NOMO-1 (cell line): ENCODE measurements around the gene SIMC1.
"Not testable (repeated sequence)": the region's sequence is repeated elsewhere in the genome, so short reads cannot be mapped to it uniquely, and the experiment has no call there.

Experiments used
- DNase-seq, 2 experiments: peaks; one replicate each; lab custom pipeline; 2025; ENCODE audit not compliant: unreplicated experiment in 2 of 2; lab: John Stamatoyannopoulos, UW

Gene SIMC1

DNA sequence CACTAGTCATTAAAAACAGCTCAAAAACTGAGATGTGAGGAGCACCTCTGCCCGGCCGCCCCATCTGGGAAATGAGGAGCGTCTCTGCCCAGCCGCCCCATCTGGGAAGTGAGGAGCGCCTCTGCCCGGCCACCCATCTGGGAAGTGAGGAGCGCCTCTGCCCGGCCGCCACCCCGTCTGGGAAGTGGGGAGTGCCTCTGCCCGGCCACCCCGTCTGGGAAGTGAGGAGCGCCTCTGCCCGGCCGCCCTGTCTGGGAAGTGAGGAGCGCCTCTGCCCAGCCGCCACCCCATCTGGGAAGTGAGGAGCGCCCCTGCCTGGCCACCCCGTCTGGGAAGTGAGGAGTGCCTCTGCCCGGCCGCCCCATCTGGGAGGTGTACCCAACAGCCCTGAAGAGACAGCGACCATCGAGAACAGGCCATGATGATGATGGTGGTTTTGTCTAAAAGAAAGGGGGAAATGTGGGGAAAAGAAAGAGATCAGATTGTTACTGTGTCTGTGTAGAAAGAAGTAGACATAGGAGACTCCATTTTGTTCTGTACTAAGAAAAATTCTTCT, 23.7 kb upstream of the SIMC1 start:
- DNase-seq = not testable (repeated sequence)

- not testable (repeated sequence) for DNase-seq
Observed at GRCh38 chr5:176216393-176216916, 21.8 kb upstream of the SIMC1 start.

- not testable (repeated sequence) for DNase-seq
Observed at GRCh38 chr5:176217188-176217729, 21.0 kb upstream of the SIMC1 start.

- DNase-seq = not testable (repeated sequence)
Observed at GRCh38 chr5:176217764-176218163, 20.5 kb upstream of the SIMC1 start.

- DNase-seq = not testable (repeated sequence)
Observed at GRCh38 chr5:176222006-176222405, 16.2 kb upstream of the SIMC1 start.

DNA sequence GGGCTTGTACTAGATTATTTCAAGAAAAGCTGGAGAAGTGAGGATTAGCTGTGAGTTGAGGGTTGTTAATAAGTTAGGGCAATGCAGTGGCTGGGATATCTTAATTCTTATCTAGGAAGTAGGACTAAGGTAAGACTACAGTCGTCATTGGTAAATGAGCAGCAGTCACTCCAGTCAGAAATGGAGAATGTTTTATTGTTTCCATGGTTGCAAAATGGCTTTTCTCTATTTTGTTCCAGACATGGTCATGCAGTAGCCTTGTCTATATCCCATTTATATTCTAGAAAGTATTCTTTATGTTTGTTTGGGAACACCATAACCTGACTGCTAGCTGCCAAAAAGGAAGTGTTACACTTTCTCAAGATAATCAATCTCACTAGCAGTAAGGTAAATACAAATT, 9.9 kb upstream of the SIMC1 start:
- DNase-seq = not testable (repeated sequence)

DNA sequence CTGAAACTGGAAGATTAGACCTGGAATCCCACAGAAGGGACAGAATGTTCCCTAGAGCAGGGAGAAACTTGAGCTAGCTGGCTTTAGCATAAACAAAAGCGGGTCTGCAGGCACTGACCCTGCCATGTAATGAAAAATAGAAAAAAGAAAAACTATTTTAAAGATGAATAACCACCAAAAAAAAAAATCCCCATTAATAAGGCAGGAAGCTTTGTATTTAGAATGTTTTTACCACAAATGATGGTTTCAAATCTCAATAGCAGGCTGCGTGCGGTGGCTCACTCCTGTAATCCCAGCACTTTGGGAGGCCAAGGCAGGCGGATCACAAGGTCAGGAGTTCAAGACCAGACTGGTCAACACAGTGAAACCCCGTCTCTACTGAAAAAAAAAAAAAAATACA, 5.0 kb upstream of the SIMC1 start:
- DNase-seq = not testable (repeated sequence)

- peak; percentile 13 to 44 for DNase-seq
Observed at GRCh38 chr5:176235155-176235554, 3.1 kb upstream of the SIMC1 start.

DNA sequence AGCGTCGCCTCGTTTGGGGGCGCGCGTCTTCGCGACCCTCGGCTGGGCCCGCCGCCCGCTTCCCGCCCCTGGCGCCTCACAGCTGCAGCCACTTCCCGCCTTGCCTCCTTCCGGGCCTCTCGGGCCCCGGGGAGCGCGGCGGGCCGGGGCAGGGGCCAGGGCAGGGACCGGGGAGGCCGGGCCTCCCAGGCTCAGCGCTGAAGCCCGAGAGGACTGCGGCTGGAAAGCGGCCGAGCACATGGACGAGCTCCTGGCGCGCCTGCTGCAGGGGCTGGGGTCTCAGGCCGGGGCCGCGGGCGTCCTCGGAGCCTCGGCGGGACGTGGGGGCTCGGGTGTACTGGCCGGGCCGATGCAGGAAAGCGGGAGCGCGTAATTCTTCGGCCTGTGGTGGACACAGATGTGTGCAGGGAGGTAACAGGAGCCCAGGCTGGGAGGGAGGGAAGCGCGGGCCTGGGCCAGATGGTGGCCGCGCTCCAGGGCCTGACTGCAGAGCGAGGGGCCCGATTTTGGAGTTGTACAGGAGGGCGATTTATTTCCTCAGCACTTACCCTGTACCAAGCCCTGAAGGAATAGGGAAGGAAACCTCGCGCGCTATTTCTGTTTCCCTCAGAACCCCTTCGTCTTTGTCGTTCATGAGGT, 540 bp downstream of the SIMC1 start:
- DNase-seq = not testable (repeated sequence)

DNA sequence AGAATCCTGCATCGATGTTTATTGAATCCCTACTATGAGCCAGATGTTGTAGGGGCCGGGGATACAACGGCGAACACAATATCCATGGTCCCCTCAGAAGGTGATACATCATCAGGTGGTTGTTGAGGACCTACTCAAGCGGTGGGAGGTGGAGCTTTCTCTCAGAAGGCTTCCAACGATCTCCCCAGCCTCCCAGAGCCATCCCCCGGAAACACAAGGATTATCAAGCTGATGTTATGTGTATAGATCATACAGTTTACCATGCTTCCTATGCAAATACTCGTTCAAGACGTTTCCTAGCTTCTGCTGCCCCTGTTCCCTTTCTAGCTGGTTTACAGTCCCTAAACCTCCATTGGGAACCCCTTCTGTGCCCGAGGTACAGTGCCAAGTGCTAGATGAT, 1.1 kb downstream of the SIMC1 start:
- not testable (repeated sequence) for DNase-seq

DNA sequence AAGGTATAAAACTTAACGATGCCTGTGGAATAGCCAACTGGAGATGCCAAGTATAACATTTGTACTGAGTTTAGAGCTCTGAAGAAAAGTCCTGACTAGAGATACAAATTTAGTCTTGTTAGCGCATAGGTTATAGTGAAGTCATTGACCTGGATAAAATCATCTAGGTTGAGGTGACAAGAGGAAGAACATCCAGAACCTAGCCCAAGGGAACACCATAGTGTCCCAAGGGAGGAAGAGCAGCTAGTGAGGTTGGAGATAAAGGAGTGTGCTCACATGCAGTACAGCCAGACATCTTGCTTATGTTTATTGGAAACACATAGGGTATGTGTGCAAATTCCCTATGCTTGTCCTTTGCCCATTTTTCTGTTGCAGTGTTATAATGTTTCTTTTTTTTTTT, 6.1 kb downstream of the SIMC1 start:
- DNase-seq = not testable (repeated sequence)

GRCh38 chr5:176245074-176245473, 6.8 kb downstream of the SIMC1 start:
- DNase-seq = not testable (repeated sequence)

DNA sequence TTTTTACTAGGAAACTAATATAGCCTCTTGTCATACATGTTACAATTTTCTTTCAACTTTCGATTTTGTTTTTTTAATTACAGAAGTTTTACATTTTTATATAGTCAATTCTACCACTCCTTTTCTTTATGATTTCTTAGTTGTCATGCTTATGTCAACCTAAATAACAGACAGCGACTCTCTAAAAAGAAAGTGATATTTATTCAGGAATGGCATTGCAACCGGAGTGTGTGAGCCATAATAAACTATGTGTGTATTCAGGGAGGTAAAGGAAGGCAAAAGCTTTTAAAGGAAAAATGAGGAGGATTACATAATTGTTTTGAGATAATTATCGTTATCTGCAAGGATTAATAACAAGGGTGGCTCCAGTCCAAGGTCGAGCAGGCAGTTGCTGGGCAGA, 7.3 kb downstream of the SIMC1 start:
- DNase-seq = not testable (repeated sequence)

DNA sequence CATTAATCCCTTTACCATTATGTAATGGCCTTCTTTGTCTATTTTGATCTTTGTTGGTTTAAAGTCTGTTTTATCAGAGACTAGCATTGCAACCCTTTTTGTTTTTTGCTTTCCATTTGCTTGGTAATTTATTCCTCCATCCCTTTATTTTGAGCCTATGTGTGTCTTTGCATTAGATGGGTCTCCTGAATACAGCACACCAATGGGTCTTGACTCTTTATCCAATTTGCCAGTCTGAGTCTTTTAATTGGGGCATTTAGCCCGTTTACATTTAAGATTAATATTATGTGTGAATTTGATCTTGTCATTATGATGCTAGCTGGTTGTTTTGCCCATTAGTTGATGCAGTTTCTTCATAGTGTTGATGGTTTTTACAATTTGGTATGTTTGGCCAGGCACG, 12.5 kb downstream of the SIMC1 start:
- DNase-seq = not testable (repeated sequence)

DNA sequence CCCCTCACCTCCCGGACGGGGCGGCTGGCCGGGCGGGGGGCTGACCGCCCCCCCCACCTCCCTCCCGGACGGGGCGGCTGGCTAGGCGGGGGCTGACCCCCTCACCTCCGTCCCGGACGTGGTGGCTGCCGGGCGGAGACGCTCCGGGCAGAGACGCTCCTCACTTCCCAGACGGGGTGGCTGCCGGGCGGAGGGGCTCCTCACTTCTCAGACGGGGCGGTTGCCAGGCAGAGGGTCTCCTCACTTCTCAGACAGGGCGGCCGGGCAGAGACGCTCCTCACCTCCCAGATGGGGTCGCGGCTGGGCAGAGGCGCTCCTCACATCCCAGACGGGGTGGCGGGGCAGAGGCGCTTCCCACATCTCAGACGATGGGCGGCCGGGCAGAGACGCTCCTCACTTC, 13.9 kb downstream of the SIMC1 start:
- not testable (repeated sequence) for DNase-seq

- DNase-seq = not testable (repeated sequence)
Observed at GRCh38 chr5:176253370-176254065, 15.3 kb downstream of the SIMC1 start.

DNA sequence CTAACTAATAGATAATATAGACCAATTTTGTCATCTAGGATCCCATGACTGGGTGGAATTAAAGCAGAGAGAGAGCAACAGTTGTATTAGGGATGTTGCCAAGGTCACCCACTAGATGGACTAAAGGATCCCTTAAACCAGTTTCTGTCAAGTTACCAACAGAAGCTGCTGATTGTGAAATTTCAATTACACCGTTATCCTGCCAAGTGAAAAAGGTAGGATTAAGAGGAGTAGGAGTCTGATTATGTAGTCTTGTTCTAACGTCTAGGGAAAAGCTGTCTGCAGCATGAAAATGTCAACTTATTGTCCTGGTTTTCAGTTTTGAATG, 15.8 kb downstream of the SIMC1 start:
- DNase-seq = not testable (repeated sequence)

DNA sequence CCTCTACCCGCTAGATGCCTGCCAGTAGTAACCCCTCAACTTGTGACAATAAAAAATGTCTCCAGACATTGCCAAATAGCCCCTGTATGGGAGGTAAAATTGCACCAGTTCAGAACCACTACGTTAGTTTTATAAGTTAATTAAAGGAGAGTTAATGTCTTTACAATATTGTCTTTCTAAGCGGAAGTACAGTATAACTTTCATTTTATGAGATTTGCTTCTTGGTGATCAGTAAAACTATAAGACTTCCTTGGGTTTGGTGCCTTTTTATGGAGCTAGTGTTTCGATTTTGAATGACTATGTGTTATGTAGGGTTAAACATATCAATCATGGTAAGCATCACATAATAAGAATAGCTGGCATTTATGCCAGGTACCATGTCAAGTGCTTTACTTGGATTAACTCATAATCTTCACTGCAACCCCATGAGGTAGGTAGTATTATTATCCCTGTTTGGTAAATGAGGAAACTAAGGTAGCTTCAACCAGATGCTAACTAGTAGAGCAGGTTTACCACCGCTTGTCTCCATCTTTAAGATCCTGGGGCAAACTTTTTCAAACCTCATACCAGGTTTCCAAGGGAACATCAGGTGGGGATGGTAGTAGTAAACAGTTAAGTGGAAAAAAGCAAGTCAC, 19.8 kb downstream of the SIMC1 start:
- not testable (repeated sequence) for DNase-seq

GRCh38 chr5:176260682-176261081, 22.5 kb downstream of the SIMC1 start:
- DNase-seq = not testable (repeated sequence)

DNA sequence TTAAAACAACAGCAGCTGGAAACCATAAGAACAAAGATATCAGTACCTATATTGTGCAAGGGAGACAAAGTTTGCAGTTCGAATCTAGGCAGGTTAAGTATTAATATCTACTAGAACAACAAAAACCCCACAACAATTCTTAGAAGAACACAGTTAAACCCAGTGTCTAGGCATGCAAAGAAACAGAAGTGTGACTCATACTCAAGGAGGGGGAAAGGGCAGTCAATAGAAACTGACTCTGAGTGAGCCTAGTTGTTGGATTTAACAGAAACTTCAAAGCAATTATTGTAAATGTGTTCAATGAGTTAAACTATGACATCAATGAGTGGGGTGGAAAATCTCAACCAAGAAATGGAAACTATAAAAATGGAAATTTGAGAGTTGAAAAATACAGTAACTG, 28.2 kb downstream of the SIMC1 start:
- DNase-seq = not testable (repeated sequence)

DNA sequence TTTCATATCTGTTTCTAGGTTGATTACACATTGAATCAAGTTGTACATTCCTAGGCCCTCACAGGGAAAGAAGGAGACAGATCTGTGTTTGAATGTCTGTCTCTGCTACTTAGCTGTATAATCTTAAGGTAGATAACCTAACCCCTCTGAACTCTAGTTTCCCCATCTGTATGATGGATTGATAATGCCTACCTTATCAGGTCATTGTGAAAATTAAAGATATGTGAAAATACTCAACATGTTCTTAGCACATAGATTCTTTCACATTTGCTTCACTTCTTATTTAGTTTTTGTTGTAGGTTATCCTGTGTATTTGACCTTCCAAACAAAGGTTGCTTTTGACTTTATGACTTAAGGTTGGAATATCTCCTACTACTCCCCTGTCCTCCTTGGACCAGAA, 50.8 kb downstream of the SIMC1 start:
- DNase-seq = not testable (repeated sequence)
